Heart left ventricle (tissue), 16 donors: ENCODE measurements around the gene UROC1. TPM values are rescaled to one million over a fixed set of nuclear protein-coding genes. Genes with fewer than 3 reads are reported as not detected.

ENCODE experiments used
- ATAC-seq, 4 donors: fragments of 200-7000 bp; cut with Tn5 transposase; one replicate each; pipeline ENCODE4 v1.9.1; 2020 to 2022; ENCODE audit warnings: moderate library complexity in 4 of 4, mild to moderate bottlenecking in 3 of 4, moderate number of reproducible peaks in 1 of 4
- DNase-seq, 5 donors: peaks; one replicate each; pipeline ENCODE4 v3.0.0-alpha.2; 2020
- H3K27ac ChIP-seq, 12 donors: fragments of 200-600 bp; sonication (generic) in 4 of 12; one replicate each; pipeline versions ENCODE4 v1.5.0 to v1.8.0; 2016 to 2022; ENCODE audit warnings: mild to moderate bottlenecking in 2 of 12
- H3K27me3 ChIP-seq, 9 donors: fragments of 200-600 bp; sonication (generic) in 2 of 9; one replicate each; pipeline versions ENCODE4 v1.5.1 to v1.8.0; 2016 to 2022; ENCODE audit warnings: mild to moderate bottlenecking in 3 of 9
- H3K36me3 ChIP-seq, 9 donors: fragments of 200-600 bp; sonication (generic) in 2 of 9; one replicate each; pipeline versions ENCODE4 v1.5.0 to v1.8.0; 2018 to 2022; ENCODE audit warnings: mild to moderate bottlenecking in 2 of 9
- H3K4me1 ChIP-seq, 12 donors: fragments of 200-600 bp; sonication (generic) in 4 of 12; one replicate each; pipeline versions ENCODE4 v1.5.0 to v1.8.0; 2016 to 2022; ENCODE audit warnings: mild to moderate bottlenecking in 3 of 12
- H3K4me3 ChIP-seq, 12 donors: fragments of 200-600 bp; sonication (generic) in 4 of 12; one replicate each; pipeline versions ENCODE4 v1.5.0 to v1.8.0; 2017 to 2022; ENCODE audit warnings: mild to moderate bottlenecking in 9 of 12, moderate library complexity in 4 of 12
- H3K9me3 ChIP-seq, 12 donors: fragments of 200-600 bp; sonication (generic) in 4 of 12; one replicate each; pipeline versions ENCODE4 v1.5.0 to v1.8.0; 2016 to 2022; ENCODE audit warnings: mild to moderate bottlenecking in 1 of 12
- POLR2A ChIP-seq, 2 donors: fragments of 450-650 bp; IDR thresholded peaks; one replicate each; pipeline ENCODE4 v1.6.1; 2017; ENCODE audit warnings: antibody characterized with exemption in 2 of 2, mild to moderate bottlenecking in 2 of 2, moderate library complexity in 2 of 2
- WGBS, 4 donors: extraction: QIAGEN DNeasy Blood & Tissue Kit in 2 of 4; methylation state at CpG; one replicate each; pipeline versions ENCODE4 v1.1.5 to v1.1.7; 2013 to 2018; 5-methylcytosine and 5-hydroxymethylcytosine counted together
- intact Hi-C, 10 donors: fragments of 100-400 bp; cut with DNase I; formaldehyde crosslinking; loops; one replicate each; pipeline versions ENCODE4 v1.11.1 to v1.14.2; 2022
- polyA plus RNA-seq, 2 donors: library from polyadenylated mRNA; stranded (reverse); fragments of 200-250 nt; gene quantifications; one replicate each; pipeline ENCODE4 v1.2.3, GENCODE V29; 2013
- total RNA-seq, 9 donors: library from RNA; depleted of rRNA in 2 of 9; stranded (reverse); fragments of >200 nt in 2 of 9; fragmentation: NEBNext Ultra II Directional in 3 of 9; extraction: Animal tissue kit (Norgen Biotek cat#: 25700) in 3 of 9; gene quantifications; one replicate each; pipeline versions ENCODE4 v1.1.0 to v1.2.4, GENCODE V29; 2016 to 2023
- TF ChIP-seq, protein P1 (sequence below), 12 donors: fragments of 200-600 bp; sonication (generic) in 4 of 12; IDR thresholded peaks; one replicate each; pipeline versions ENCODE4 v1.5.0 to v1.8.0; 2018 to 2022; ENCODE audit warnings: antibody characterized with exemption in 12 of 12, mild to moderate bottlenecking in 5 of 12
- donor health status: ischemic (EF 13 %, LVEDD 7.1; RV severe dilation, severe dysfunction).
- donor health status: healthy with polysubstance abuse.
- donor health status: DM: no; HTN: yes; CAD: no.
- donor health status: DM: no; HTN: no; CAD: no.
- donor health status: ischemic (EF 25% LVEDD 6.9; RV normal size, moderate dysfunction).
- donor health status: ischemic (EF 25% LVEDD 5.7; RV mildly dilated, moderate dysfunction).
- donor health status: healthy.
- donor health status: DM: yes; HTN: yes; CAD: no.
- donor health status: ischemic (EF 35%, LVEDD 5.7; RV mildly dilated, moderate dysfunction).
- donor health status: nonischemic (EF 11% LVEDD 7.7; RV severe dilation, severe dysfunction).
- donor health status: DM: yes; HTN: yes; CAD: no.
- donor health status: PGD.
- donor health status: ischemic (EF 29% LVEDD 5.4; RV normal size, mild dysfunction).
- donor health status: nonischemic (EF 23%, LVEDD 6.1; RV moderate dilation, normal function).

The UROC1 gene
- total and polyA plus RNA-seq, 11 donors, result not detected

DNA sequence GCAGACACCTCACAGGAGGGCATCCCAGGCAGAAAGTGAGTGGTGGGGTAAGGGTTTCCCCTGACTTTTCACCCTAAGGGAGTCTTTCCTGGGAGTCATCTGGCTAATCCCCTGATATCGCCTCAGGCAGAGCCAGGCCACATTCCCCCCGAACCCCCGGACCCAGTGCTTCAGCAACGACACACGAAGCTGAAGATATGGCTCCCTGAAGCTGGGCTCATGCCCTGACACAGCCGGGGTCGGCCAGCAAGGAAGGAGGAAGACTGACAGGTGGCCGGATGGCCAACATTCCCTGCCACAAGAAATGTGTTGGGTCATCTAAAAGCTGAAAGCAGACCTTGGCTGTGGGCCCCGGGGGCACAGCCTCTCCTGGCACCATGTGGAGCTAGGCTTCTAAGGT lies 20.7 kb upstream of the UROC1 start:
- H3K4me1 ChIP-seq, result peaks cover 0 to 22% (median 0%) of the 10 kb centered on the region in 12 donors
- intact Hi-C loops, result no loop called here
- no peak for ATAC-seq
- H3K4me3 ChIP-seq, result no peak overlapping the region
- TF ChIP-seq, protein P1, sequence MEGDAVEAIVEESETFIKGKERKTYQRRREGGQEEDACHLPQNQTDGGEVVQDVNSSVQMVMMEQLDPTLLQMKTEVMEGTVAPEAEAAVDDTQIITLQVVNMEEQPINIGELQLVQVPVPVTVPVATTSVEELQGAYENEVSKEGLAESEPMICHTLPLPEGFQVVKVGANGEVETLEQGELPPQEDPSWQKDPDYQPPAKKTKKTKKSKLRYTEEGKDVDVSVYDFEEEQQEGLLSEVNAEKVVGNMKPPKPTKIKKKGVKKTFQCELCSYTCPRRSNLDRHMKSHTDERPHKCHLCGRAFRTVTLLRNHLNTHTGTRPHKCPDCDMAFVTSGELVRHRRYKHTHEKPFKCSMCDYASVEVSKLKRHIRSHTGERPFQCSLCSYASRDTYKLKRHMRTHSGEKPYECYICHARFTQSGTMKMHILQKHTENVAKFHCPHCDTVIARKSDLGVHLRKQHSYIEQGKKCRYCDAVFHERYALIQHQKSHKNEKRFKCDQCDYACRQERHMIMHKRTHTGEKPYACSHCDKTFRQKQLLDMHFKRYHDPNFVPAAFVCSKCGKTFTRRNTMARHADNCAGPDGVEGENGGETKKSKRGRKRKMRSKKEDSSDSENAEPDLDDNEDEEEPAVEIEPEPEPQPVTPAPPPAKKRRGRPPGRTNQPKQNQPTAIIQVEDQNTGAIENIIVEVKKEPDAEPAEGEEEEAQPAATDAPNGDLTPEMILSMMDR (IDR thresholded peaks at IDR 0.05), result no peak
- no peak for TF ChIP-seq POLR2A (IDR thresholded peaks at IDR 0.05)
- no peaks in the 10 kb centered on the region for H3K9me3 ChIP-seq
- peak in 3 of 5 donors; percentile 9 to 56 (median 10) for DNase-seq
- no peaks in the 10 kb centered on the region for H3K36me3 ChIP-seq
- peaks cover 0 to 49% (median 15%) of the 10 kb centered on the region in 9 donors for H3K27me3 ChIP-seq
- WGBS, 4 donors, result 63 to 75% (median 69%) methylated on average over 7 to 9 of the region's 9 CpGs
- no peak overlapping the region for H3K27ac ChIP-seq

DNA sequence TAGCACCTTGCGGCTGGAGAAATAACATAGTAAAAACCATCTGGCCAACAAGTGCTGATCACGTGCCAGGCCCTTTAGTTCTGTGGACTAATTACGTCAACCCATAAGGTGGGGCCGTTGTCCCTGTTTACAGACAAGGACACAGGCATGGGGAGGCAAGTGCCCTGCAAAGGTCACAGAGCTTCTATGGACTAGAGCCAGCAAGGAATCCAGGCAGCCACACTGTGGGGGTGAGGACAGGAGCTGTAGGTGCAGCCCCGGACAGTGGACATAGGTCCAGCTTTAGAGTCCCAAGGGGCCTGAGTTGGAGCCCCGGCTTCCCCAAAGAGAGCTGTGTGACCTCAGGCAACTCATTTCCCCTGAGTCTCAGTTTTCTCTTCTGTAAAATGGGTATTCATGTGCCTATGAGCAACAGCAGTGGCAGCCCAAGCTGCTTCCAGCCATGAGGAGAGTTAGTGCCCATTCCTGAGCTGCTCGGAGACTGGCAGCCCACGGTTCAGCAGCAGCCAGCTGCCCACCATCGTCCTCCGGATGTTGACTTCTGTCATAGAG lies 20.2 kb upstream of the UROC1 start:
- peak in 4 of 5 donors; percentile 9 to 64 (median 42) for DNase-seq
- no peak for TF ChIP-seq POLR2A (IDR thresholded peaks at IDR 0.05)
- TF ChIP-seq, protein P1 (IDR thresholded peaks at IDR 0.05), result no peak
- peaks cover 0 to 46% (median 14%) of the 10 kb centered on the region in 9 donors for H3K27me3 ChIP-seq
- 63 to 66% (median 64%) methylated on average over 9 to 10 of the region's 10 CpGs for WGBS, 4 donors
- H3K36me3 ChIP-seq, result no peaks in the 10 kb centered on the region
- H3K27ac ChIP-seq, result no peak overlapping the region
- peak; percentile 38 to 88 (median 74) for ATAC-seq
- intact Hi-C loops, result no loop called here
- no peak overlapping the region for H3K4me3 ChIP-seq
- peaks cover 0 to 22% (median 0%) of the 10 kb centered on the region in 12 donors for H3K4me1 ChIP-seq
- H3K9me3 ChIP-seq, result no peaks in the 10 kb centered on the region

DNA sequence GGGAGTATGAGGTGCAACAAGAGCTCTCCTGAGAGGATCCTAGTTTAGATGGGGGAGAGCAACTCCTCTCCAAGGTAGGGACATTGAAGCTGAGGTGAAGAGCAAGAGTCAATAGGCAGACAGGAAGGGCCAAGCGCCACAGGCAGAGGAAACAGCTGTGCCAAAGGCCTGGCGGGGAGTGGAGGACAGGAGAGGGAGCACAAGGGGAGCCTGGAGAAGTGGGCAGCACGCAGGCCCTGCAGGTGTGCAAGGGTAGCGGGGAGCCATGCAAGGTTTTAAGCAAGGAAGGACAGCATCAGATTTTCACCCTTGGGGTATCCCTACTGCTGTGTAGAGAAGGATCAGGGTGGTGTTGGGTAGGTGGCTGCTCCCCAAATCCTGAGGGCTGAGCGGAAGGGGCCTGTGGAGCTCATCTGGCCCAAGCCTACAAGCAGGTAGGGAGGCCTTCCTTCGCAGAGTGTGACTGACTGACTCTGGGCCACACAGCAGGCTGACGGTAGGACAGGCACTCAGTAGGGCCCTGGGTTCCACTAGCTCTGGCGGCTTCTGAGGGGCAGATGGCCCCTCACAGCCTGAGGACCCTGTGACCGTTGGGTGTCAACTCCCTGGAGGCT lies 19.6 kb upstream of the UROC1 start:
- Histone ChIP-seq H3K4me1 (peaks cover 0 to 21% (median 0%) of the 10 kb centered on the region in 12 donors), H3K4me3 (no peak overlapping the region), H3K27me3 (peaks cover 0 to 40% (median 10%) of the 10 kb centered on the region in 9 donors), H3K27ac (no peak overlapping the region), H3K36me3 (no peaks in the 10 kb centered on the region), H3K9me3 (no peaks in the 10 kb centered on the region)
- DNase-seq (peak in 2 of 5 donors; percentile 14 to 43), ATAC-seq (peak in 1 of 4 donors; percentile 3)
- 68 to 74% (median 71%) methylated on average over 9 of the region's 9 CpGs for WGBS, 4 donors
- intact Hi-C loops, result no loop called here
- no peak for TF ChIP-seq POLR2A (IDR thresholded peaks at IDR 0.05)
- TF ChIP-seq, protein P1 (IDR thresholded peaks at IDR 0.05), result no peak

DNA sequence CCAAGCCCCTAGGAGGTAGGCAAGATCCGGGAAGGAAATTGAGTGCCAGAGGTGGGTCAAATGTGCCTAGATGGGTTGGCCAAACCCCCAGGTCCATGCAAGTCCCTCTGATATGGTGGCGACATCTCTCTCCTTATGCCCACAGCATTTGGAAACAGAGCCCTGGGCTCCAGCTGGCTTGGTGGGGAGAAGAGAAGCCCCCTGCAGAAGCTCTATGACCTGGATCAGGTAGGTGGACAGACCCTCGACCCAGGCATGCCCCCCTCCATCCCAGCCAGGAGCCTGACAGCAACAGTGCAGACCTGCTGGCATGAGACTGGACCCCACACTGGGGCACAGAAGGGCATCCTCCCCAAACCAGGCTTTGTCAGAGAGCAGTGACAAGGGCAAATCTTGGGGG lies 18.6 kb upstream of the UROC1 start:
- TF ChIP-seq, protein P1 (IDR thresholded peaks at IDR 0.05), result no peak
- TF ChIP-seq POLR2A (IDR thresholded peaks at IDR 0.05), result no peak
- intact Hi-C loops, result no loop called here

More for the DNA sequence above, 18.6 kb upstream of the UROC1 start:
- Histone ChIP-seq H3K4me1 (peaks cover 0 to 16% (median 0%) of the 10 kb centered on the region in 12 donors), H3K4me3 (no peak overlapping the region), H3K9me3 (no peaks in the 10 kb centered on the region), H3K36me3 (no peaks in the 10 kb centered on the region), H3K27me3 (peaks cover 0 to 29% (median 0%) of the 10 kb centered on the region in 9 donors), H3K27ac (no peak overlapping the region)
- DNase-seq (peak in 2 of 5 donors; percentile 13 to 14), ATAC-seq (no peak)
- 48 to 89% (median 73%) methylated on average over 3 of the region's 3 CpGs for WGBS, 4 donors
